WTC11 (cell line): ENCODE measurements around the gene CLCN7. TPM values are rescaled to one million over a fixed set of nuclear protein-coding genes. Genes with fewer than 3 reads are reported as not detected.

ENCODE experiments used
- ATAC-seq: fragments of 200-7000 bp; cut with Tn5 transposase; 2 replicates; pipeline ENCODE4 v1.10.0; 2021; ENCODE audit warnings: mild to moderate bottlenecking, moderate library complexity
- CTCF ChIA-PET: fragments of 300-600 bp; sonication (Branson Sonifier 250); formaldehyde crosslinking; loops from one replicate; lab custom pipeline; 2021; ENCODE audit warnings: antibody characterized with exemption; lab: Charles Lee
- POLR2A ChIA-PET: fragments of 350-600 bp; sonication (Branson Sonifier 250); formaldehyde crosslinking; loops from one replicate; lab custom pipeline; 2021; ENCODE audit warnings: antibody characterized with exemption; lab: Charles Lee
- DNase-seq: peaks from one replicate; pipeline ENCODE4 v3.0.0; 2021; ENCODE audit warnings: low spot score
- H3K27ac Mint-ChIP-seq: 2 replicates; pipeline ENCODE4 v1.8.0; 2021; ENCODE audit warnings: mixed read lengths
- H3K27me3 Mint-ChIP-seq: 2 replicates; pipeline ENCODE4 v1.8.0; 2021; ENCODE audit warnings: low read depth, mild to moderate bottlenecking, moderate library complexity, mixed read lengths
- H3K36me3 Mint-ChIP-seq: 2 replicates; pipeline ENCODE4 v1.8.0; 2021; ENCODE audit warnings: mixed read lengths
- H3K4me1 Mint-ChIP-seq: 2 replicates; pipeline ENCODE4 v1.8.0; 2022; ENCODE audit warnings: mixed read lengths
- H3K4me3 Mint-ChIP-seq: 2 replicates; pipeline ENCODE4 v1.8.0; 2021; ENCODE audit warnings: mild to moderate bottlenecking, moderate library complexity, mixed read lengths
- H3K9me3 Mint-ChIP-seq: 2 replicates; pipeline ENCODE4 v1.8.0; 2021; ENCODE audit warnings: mixed read lengths
- ATF3 ChIP-seq: sonication (generic); formaldehyde crosslinking; conservative IDR thresholded peaks from 2 replicates; pipeline ENCODE4 v1.8.1; 2022; ENCODE audit warnings: mild to moderate bottlenecking, missing genetic modification reagents
- CDX4 ChIP-seq: fragments of 250-450 bp; sonication (Bioruptor Pico); IDR thresholded peaks from 2 replicates; pipeline ENCODE4 v1.9.0; 2021; ENCODE audit warnings: moderate library complexity, mild to moderate bottlenecking, inconsistent platforms, borderline replicate concordance
- EMX1 ChIP-seq: fragments of 250-450 bp; sonication (Bioruptor Pico); IDR thresholded peaks from 2 replicates; pipeline ENCODE4 v1.8.0; 2021; ENCODE audit warnings: mild to moderate bottlenecking
- ERG ChIP-seq: fragments of 250-450 bp; sonication (Bioruptor Pico); IDR thresholded peaks from 2 replicates; pipeline ENCODE4 v1.8.0; 2021; ENCODE audit warnings: mild to moderate bottlenecking
- ESRRA ChIP-seq: sonication (generic); formaldehyde crosslinking; IDR thresholded peaks from 2 replicates; pipeline ENCODE4 v1.8.1; 2022; ENCODE audit warnings: mild to moderate bottlenecking, missing genetic modification reagents, borderline replicate concordance
- FOXK1 ChIP-seq: sonication (generic); formaldehyde crosslinking; IDR thresholded peaks from 2 replicates; pipeline ENCODE4 v1.8.0; 2022; ENCODE audit warnings: mild to moderate bottlenecking, moderate library complexity, missing genetic modification reagents
- FOXP1 ChIP-seq: sonication (generic); formaldehyde crosslinking; IDR thresholded peaks from 2 replicates; pipeline ENCODE4 v1.8.0; 2022; ENCODE audit warnings: missing genetic modification reagents, mild to moderate bottlenecking, moderate library complexity, borderline replicate concordance
- FOXP4 ChIP-seq: sonication (generic); formaldehyde crosslinking; IDR thresholded peaks from 2 replicates; pipeline ENCODE4 v1.8.0; 2022; ENCODE audit warnings: mild to moderate bottlenecking, missing genetic modification reagents
- GTF2I ChIP-seq: fragments of 250-450 bp; sonication (Bioruptor Pico); conservative IDR thresholded peaks from 2 replicates; pipeline ENCODE4 v1.4.0; 2021; ENCODE audit warnings: mild to moderate bottlenecking
- MAX ChIP-seq: sonication (generic); formaldehyde crosslinking; IDR thresholded peaks from 2 replicates; pipeline ENCODE4 v1.8.0; 2022; ENCODE audit warnings: mild to moderate bottlenecking, missing genetic modification reagents
- TEAD1 ChIP-seq: sonication (generic); formaldehyde crosslinking; IDR thresholded peaks from 2 replicates; pipeline ENCODE4 v1.8.0; 2022; ENCODE audit warnings: mild to moderate bottlenecking, missing genetic modification reagents
- TEAD4 ChIP-seq: sonication (generic); formaldehyde crosslinking; IDR thresholded peaks from 2 replicates; pipeline ENCODE4 v1.8.0; 2022; ENCODE audit warnings: mild to moderate bottlenecking, missing genetic modification reagents
- ZBTB21 ChIP-seq: sonication (generic); formaldehyde crosslinking; IDR thresholded peaks from 2 replicates; pipeline ENCODE4 v1.8.1; 2023; ENCODE audit warnings: mild to moderate bottlenecking, missing genetic modification reagents, borderline replicate concordance
- ZMAT4 ChIP-seq: fragments of 250-450 bp; sonication (Bioruptor Pico); IDR thresholded peaks from 2 replicates; pipeline ENCODE4 v1.9.0; 2021; ENCODE audit warnings: mild to moderate bottlenecking
- ZNF219 ChIP-seq: sonication (generic); formaldehyde crosslinking; IDR thresholded peaks from 2 replicates; pipeline ENCODE4 v1.8.0; 2023; ENCODE audit warnings: missing genetic modification reagents, mild to moderate bottlenecking, borderline replicate concordance
- ZNF232 ChIP-seq: sonication (generic); formaldehyde crosslinking; IDR thresholded peaks from 2 replicates; pipeline ENCODE4 v1.8.0; 2022; ENCODE audit warnings: mild to moderate bottlenecking, missing genetic modification reagents
- ZNF317 ChIP-seq: sonication (generic); formaldehyde crosslinking; IDR thresholded peaks from 2 replicates; pipeline ENCODE4 v1.8.1; 2023; ENCODE audit warnings: low read depth, mild to moderate bottlenecking, moderate library complexity, missing genetic modification reagents, borderline replicate concordance
- total RNA-seq: library from RNA; stranded (reverse); gene quantifications from 3 replicates; pipeline ENCODE4 v1.2.3, GENCODE V29; 2021
- TF ChIP-seq, protein P1 (sequence below): sonication (generic); formaldehyde crosslinking; IDR thresholded peaks from 2 replicates; pipeline ENCODE4 v1.8.1; 2023; ENCODE audit warnings: mild to moderate bottlenecking, missing genetic modification reagents, borderline replicate concordance
- TF ChIP-seq, protein P2 (sequence below): sonication (generic); formaldehyde crosslinking; IDR thresholded peaks from 2 replicates; pipeline ENCODE4 v1.8.1; 2022; ENCODE audit warnings: missing genetic modification reagents, borderline replicate concordance
- TF ChIP-seq, protein P3 (sequence below): sonication (generic); formaldehyde crosslinking; IDR thresholded peaks from 2 replicates; pipeline ENCODE4 v1.8.1; 2022; ENCODE audit warnings: mild to moderate bottlenecking, moderate library complexity, missing genetic modification reagents
- TF ChIP-seq, protein P4 (sequence below): sonication (generic); formaldehyde crosslinking; IDR thresholded peaks from 2 replicates; pipeline ENCODE4 v1.8.0; 2022; ENCODE audit warnings: mild to moderate bottlenecking, missing genetic modification reagents
- TF ChIP-seq, protein P5 (sequence below): sonication (generic); formaldehyde crosslinking; IDR thresholded peaks from 2 replicates; pipeline ENCODE4 v1.8.1; 2023; ENCODE audit warnings: mild to moderate bottlenecking, missing genetic modification reagents, moderate library complexity

Gene CLCN7
- total RNA-seq, 1 experiment from 2014 or later, result 94.1 TPM

DNA sequence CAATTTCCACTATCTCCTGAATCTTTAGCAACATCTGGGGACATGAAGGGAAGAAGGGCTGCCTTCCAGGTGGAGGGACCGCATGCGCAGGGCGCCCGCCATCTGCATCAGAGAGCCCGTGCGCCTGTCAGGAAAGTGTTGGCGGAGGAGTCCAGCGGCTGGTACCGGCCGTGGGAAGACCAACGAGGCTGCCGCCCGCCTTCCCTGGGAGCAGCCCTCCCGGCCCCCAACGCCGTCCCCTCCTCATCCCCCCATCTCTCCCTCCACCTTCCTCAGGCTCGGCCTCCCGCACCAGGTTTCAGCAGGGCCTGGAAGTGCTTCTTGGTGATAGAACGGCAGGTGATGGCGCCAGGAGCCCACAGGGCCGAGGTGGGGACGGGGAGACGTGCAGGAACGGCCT, 8.8 kb downstream of the CLCN7 start (continued):
- no peak for TF ChIP-seq CDX4 (CRISPR knock-in tag)
- no peak for TF ChIP-seq ZNF317 (CRISPR knock-in tag)
- no peak for TF ChIP-seq ESRRA (CRISPR knock-in tag)
- TF ChIP-seq FOXK1, result no peak
- TF ChIP-seq GTF2I (CRISPR knock-in tag), result no peak
- TF ChIP-seq, protein P1, sequence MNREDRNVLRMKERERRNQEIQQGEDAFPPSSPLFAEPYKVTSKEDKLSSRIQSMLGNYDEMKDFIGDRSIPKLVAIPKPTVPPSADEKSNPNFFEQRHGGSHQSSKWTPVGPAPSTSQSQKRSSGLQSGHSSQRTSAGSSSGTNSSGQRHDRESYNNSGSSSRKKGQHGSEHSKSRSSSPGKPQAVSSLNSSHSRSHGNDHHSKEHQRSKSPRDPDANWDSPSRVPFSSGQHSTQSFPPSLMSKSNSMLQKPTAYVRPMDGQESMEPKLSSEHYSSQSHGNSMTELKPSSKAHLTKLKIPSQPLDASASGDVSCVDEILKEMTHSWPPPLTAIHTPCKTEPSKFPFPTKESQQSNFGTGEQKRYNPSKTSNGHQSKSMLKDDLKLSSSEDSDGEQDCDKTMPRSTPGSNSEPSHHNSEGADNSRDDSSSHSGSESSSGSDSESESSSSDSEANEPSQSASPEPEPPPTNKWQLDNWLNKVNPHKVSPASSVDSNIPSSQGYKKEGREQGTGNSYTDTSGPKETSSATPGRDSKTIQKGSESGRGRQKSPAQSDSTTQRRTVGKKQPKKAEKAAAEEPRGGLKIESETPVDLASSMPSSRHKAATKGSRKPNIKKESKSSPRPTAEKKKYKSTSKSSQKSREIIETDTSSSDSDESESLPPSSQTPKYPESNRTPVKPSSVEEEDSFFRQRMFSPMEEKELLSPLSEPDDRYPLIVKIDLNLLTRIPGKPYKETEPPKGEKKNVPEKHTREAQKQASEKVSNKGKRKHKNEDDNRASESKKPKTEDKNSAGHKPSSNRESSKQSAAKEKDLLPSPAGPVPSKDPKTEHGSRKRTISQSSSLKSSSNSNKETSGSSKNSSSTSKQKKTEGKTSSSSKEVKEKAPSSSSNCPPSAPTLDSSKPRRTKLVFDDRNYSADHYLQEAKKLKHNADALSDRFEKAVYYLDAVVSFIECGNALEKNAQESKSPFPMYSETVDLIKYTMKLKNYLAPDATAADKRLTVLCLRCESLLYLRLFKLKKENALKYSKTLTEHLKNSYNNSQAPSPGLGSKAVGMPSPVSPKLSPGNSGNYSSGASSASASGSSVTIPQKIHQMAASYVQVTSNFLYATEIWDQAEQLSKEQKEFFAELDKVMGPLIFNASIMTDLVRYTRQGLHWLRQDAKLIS, result no peak
- TF ChIP-seq ZBTB21 (CRISPR knock-in tag), result no peak
- TF ChIP-seq EMX1 (CRISPR knock-in tag), result no peak
- no peak for TF ChIP-seq ZNF219 (CRISPR knock-in tag)
- TF ChIP-seq, protein P2, sequence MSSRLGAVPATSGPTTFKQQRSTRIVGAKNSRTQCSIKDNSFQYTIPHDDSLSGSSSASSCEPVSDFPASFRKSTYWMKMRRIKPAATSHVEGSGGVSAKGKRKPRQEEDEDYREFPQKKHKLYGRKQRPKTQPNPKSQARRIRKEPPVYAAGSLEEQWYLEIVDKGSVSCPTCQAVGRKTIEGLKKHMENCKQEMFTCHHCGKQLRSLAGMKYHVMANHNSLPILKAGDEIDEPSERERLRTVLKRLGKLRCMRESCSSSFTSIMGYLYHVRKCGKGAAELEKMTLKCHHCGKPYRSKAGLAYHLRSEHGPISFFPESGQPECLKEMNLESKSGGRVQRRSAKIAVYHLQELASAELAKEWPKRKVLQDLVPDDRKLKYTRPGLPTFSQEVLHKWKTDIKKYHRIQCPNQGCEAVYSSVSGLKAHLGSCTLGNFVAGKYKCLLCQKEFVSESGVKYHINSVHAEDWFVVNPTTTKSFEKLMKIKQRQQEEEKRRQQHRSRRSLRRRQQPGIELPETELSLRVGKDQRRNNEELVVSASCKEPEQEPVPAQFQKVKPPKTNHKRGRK (CRISPR knock-in tag), result no peak

DNA sequence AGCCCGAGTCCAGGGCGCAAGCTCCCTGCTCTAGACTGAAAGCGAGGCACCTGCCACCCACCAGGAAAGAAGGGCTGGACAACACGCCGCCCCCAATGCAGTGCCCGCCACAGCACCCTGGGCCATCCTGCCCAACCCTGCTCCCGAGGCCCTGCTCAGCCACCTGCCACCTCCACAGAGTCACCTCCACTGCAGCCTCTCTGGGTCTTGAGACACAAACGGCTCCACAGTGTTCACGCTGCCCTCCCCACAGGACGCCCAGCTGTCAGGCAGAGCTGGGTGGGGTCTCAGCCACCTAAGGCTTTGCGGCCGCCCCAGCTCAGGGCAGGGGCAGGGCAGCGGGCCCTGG, 9.3 kb downstream of the CLCN7 start:
- ChIA-PET CTCF (interaction anchor here (1.4 kb wide), 1 partner anchor 38 kb away, joined by 3 read pairs; no protein-coding TSS in a partner anchor), POLR2A (interaction anchor here (0.6 kb wide), 1 partner anchor 1046 kb away, joined by 5 read pairs; no protein-coding TSS in a partner anchor)
- ATAC-seq (no peak), DNase-seq (no peak)
- H3K4me1 Mint-ChIP-seq, result no peaks in the 10 kb centered on the region
- no peak overlapping the region for H3K4me3 Mint-ChIP-seq
- no peaks in the 10 kb centered on the region for H3K27me3 Mint-ChIP-seq
- H3K9me3 Mint-ChIP-seq, result no peaks in the 10 kb centered on the region
- no peaks in the 10 kb centered on the region for H3K36me3 Mint-ChIP-seq
- no peak overlapping the region for H3K27ac Mint-ChIP-seq
- TF ChIP-seq TEAD4 (no peak), FOXP4 (CRISPR knock-in tag) (no peak), ERG (CRISPR knock-in tag) (no peak), MAX (CRISPR knock-in tag) (no peak), ZNF232 (CRISPR knock-in tag) (no peak), ZMAT4 (CRISPR knock-in tag) (no peak), FOXP1 (CRISPR knock-in tag) (no peak), ATF3 (no peak), TEAD1 (CRISPR knock-in tag) (no peak)
- TF ChIP-seq, protein P3, sequence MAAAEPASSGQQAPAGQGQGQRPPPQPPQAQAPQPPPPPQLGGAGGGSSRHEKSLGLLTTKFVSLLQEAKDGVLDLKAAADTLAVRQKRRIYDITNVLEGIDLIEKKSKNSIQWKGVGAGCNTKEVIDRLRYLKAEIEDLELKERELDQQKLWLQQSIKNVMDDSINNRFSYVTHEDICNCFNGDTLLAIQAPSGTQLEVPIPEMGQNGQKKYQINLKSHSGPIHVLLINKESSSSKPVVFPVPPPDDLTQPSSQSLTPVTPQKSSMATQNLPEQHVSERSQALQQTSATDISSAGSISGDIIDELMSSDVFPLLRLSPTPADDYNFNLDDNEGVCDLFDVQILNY (CRISPR knock-in tag), result no peak
- TF ChIP-seq, protein P4, sequence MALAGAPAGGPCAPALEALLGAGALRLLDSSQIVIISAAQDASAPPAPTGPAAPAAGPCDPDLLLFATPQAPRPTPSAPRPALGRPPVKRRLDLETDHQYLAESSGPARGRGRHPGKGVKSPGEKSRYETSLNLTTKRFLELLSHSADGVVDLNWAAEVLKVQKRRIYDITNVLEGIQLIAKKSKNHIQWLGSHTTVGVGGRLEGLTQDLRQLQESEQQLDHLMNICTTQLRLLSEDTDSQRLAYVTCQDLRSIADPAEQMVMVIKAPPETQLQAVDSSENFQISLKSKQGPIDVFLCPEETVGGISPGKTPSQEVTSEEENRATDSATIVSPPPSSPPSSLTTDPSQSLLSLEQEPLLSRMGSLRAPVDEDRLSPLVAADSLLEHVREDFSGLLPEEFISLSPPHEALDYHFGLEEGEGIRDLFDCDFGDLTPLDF (CRISPR knock-in tag), result no peak
- TF ChIP-seq, protein P5, sequence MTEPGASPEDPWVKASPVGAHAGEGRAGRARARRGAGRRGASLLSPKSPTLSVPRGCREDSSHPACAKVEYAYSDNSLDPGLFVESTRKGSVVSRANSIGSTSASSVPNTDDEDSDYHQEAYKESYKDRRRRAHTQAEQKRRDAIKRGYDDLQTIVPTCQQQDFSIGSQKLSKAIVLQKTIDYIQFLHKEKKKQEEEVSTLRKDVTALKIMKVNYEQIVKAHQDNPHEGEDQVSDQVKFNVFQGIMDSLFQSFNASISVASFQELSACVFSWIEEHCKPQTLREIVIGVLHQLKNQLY (CRISPR knock-in tag), result no peak
